Loucy (cell line): Measurements from ENCODE around the gene SUN2.

Source experiments
- EZH2phosphoT487 ChIP-seq: fragments of 200-600 bp; IDR thresholded peaks from 2 replicates; pipeline ENCODE4 v1.6.1; 2018; ENCODE audit warnings: antibody characterized with exemption, mild to moderate bottlenecking, moderate library complexity, borderline replicate concordance
- TF ChIP-seq, protein P1 (sequence below): fragments of 200-600 bp; sonication (generic); conservative IDR thresholded peaks from 2 replicates; pipeline ENCODE4 v1.5.1; 2014; ENCODE audit warnings: mild to moderate bottlenecking, antibody characterized with exemption, low read length

GRCh38 chr22:38716826-38717225 is 39.0 kb downstream of the SUN2 start:
- TF ChIP-seq, protein P1, sequence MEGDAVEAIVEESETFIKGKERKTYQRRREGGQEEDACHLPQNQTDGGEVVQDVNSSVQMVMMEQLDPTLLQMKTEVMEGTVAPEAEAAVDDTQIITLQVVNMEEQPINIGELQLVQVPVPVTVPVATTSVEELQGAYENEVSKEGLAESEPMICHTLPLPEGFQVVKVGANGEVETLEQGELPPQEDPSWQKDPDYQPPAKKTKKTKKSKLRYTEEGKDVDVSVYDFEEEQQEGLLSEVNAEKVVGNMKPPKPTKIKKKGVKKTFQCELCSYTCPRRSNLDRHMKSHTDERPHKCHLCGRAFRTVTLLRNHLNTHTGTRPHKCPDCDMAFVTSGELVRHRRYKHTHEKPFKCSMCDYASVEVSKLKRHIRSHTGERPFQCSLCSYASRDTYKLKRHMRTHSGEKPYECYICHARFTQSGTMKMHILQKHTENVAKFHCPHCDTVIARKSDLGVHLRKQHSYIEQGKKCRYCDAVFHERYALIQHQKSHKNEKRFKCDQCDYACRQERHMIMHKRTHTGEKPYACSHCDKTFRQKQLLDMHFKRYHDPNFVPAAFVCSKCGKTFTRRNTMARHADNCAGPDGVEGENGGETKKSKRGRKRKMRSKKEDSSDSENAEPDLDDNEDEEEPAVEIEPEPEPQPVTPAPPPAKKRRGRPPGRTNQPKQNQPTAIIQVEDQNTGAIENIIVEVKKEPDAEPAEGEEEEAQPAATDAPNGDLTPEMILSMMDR, result no peak
- TF ChIP-seq EZH2phosphoT487, result no peak
